ENCODE results near the gene FAM163B.

GRCh38 chr9:133640580-133641395 is 31.6 kb upstream of the FAM163B start:
- TF ChIP-seq, protein P1, sequence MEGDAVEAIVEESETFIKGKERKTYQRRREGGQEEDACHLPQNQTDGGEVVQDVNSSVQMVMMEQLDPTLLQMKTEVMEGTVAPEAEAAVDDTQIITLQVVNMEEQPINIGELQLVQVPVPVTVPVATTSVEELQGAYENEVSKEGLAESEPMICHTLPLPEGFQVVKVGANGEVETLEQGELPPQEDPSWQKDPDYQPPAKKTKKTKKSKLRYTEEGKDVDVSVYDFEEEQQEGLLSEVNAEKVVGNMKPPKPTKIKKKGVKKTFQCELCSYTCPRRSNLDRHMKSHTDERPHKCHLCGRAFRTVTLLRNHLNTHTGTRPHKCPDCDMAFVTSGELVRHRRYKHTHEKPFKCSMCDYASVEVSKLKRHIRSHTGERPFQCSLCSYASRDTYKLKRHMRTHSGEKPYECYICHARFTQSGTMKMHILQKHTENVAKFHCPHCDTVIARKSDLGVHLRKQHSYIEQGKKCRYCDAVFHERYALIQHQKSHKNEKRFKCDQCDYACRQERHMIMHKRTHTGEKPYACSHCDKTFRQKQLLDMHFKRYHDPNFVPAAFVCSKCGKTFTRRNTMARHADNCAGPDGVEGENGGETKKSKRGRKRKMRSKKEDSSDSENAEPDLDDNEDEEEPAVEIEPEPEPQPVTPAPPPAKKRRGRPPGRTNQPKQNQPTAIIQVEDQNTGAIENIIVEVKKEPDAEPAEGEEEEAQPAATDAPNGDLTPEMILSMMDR (IDR thresholded peaks at IDR 0.05; ENCODE audit: insufficient read depth, low read depth, low read length), result no peak
- no peak for TF ChIP-seq EZH2 (IDR thresholded peaks at IDR 0.05; ENCODE audit: insufficient read depth, low read length)
